ENCODE measurements around the gene RUNX1. TPM values are rescaled to one million over a fixed set of nuclear protein-coding genes. Genes with fewer than 3 reads are reported as not detected.

Gene RUNX1
- total and polyA plus RNA-seq, 2 of the 13 experiments (the other 11 are each of a cell fraction or from before 2014, with no cell fraction given) = 5.4 to 6.4 TPM

DNA sequence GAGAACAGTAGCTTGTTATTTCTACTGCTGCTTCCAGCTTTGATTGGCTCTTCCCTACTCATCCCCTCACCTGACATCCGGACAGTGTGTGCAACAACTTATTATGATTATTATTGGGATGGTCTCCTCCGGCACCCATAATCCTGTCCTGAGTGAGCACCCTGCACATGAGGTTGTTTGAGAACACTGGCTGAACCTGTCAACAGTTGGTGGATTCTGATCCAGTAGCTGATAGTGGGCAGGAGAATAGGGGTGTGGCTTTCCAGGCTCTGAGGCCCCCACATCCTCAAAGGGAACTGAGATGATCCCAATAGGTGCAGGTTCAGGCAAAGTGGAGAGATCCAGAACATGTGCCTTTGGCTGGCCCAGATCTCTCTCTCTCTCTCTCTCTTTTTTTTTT is 60.5 kb downstream of the RUNX1 start:
- TF ChIP-seq, protein P1, sequence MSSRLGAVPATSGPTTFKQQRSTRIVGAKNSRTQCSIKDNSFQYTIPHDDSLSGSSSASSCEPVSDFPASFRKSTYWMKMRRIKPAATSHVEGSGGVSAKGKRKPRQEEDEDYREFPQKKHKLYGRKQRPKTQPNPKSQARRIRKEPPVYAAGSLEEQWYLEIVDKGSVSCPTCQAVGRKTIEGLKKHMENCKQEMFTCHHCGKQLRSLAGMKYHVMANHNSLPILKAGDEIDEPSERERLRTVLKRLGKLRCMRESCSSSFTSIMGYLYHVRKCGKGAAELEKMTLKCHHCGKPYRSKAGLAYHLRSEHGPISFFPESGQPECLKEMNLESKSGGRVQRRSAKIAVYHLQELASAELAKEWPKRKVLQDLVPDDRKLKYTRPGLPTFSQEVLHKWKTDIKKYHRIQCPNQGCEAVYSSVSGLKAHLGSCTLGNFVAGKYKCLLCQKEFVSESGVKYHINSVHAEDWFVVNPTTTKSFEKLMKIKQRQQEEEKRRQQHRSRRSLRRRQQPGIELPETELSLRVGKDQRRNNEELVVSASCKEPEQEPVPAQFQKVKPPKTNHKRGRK (CRISPR knock-in tag; IDR thresholded peaks at IDR 0.05) = no peak
- TF ChIP-seq, protein P2, sequence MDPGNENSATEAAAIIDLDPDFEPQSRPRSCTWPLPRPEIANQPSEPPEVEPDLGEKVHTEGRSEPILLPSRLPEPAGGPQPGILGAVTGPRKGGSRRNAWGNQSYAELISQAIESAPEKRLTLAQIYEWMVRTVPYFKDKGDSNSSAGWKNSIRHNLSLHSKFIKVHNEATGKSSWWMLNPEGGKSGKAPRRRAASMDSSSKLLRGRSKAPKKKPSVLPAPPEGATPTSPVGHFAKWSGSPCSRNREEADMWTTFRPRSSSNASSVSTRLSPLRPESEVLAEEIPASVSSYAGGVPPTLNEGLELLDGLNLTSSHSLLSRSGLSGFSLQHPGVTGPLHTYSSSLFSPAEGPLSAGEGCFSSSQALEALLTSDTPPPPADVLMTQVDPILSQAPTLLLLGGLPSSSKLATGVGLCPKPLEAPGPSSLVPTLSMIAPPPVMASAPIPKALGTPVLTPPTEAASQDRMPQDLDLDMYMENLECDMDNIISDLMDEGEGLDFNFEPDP (CRISPR knock-in tag; conservative IDR thresholded peaks at IDR 0.05) = 0 out of 2 replicates have a peak, but pooled peaks have one; percentile 15
- no peak overlapping the region for H2AFZ ChIP-seq (ENCODE audit: low read length)
- no peaks in the 10 kb centered on the region for H3K79me2 ChIP-seq (ENCODE audit: insufficient read depth, low read length)
- no peak overlapping the region for H3K27ac ChIP-seq (ENCODE audit: extremely low read length, insufficient read depth, low read length)
- no peaks in the 10 kb centered on the region for H4K20me1 ChIP-seq (ENCODE audit: insufficient read depth, low read length)
- H3K4me3 ChIP-seq (replicated peaks in 1 of 3; ENCODE audit: insufficient read depth in 1 of 3, low read depth in 2 of 3, low read length in 3 of 3) = no peak overlapping the region
- POLR2A ChIA-PET = no interaction called here
- WGBS (ENCODE audit: low lambda C conversion rate) = 81% methylated on average over 2 of the region's 2 CpGs
- no peaks in the 10 kb centered on the region for H3K27me3 ChIP-seq (ENCODE audit: control insufficient read depth in 1 of 2, insufficient read depth in 2 of 2, low read length in 2 of 2)
- no peak overlapping the region for H3K4me2 ChIP-seq (ENCODE audit: low read depth, low read length)
- no peaks in the 10 kb centered on the region for H3K9me3 ChIP-seq (ENCODE audit: low read length)
- H3K9ac ChIP-seq (ENCODE audit: insufficient read depth, low read depth, low read length) = no peak overlapping the region
- intact Hi-C loops (cut with micrococcal nuclease; ENCODE audit: unreplicated experiment) (no loop called here), in situ Hi-C loops (cut with HindIII; ENCODE audit: extremely low pct_ligation_motif_present, low pct_unique_long_range_greater_than_20kb) (loop anchor here (10.0 kb wide), 1 partner anchor 94 kb away; no protein-coding TSS in a partner anchor)
- H3K36me3 ChIP-seq (replicated peaks in 1 of 2; ENCODE audit: control insufficient read depth in 1 of 2, insufficient read depth in 2 of 2, low read length in 2 of 2) = no peaks in the 10 kb centered on the region
- CTCF ChIA-PET (ENCODE audit: low intra/inter-chr PET ratio, low total read pairs) = no interaction called here
- H3K4me1 ChIP-seq (ENCODE audit: insufficient read depth, low read length) = peaks cover 46% of the 10 kb centered on the region
- DNase-seq (ENCODE audit: low spot score) = no peak
- no TSS peak for BruUV-seq (replicated peaks)
- no peak for ATAC-seq
- FAIRE-seq = no peak

DNA sequence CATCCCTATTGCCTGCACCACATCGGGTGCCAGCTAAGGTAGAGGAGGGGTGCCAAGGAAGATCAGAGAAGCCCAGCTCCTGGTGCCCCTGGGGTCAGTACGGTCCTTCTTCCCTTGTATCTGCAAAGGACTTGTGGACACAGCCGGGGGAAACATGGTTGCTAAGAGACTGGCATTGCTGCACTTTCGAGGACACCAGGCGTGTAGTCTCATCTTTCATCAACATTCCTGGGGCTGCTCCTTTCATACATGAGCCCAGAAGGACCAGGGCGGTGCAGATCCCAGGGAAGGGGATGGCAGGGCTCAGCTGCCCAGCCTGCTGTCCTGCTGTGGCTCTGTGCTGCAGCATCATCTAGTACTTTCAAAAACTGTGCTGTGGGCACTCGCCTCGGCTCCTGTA is 61.0 kb downstream of the RUNX1 start:
- TF ChIP-seq CBX5 (CRISPR knock-in tag; IDR thresholded peaks at IDR 0.05; ENCODE audit: borderline replicate concordance) = no peak
- no peak for TF ChIP-seq SAP130 (CRISPR knock-in tag; IDR thresholded peaks at IDR 0.05; ENCODE audit: low read depth)
- TF ChIP-seq, protein P3, sequence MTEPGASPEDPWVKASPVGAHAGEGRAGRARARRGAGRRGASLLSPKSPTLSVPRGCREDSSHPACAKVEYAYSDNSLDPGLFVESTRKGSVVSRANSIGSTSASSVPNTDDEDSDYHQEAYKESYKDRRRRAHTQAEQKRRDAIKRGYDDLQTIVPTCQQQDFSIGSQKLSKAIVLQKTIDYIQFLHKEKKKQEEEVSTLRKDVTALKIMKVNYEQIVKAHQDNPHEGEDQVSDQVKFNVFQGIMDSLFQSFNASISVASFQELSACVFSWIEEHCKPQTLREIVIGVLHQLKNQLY (CRISPR knock-in tag; IDR thresholded peaks at IDR 0.05) = no peak
- TF ChIP-seq RFXAP (CRISPR knock-in tag; IDR thresholded peaks at IDR 0.05; ENCODE audit: borderline replicate concordance) = no peak
- no peak for TF ChIP-seq DNMT1 (CRISPR knock-in tag; IDR thresholded peaks at IDR 0.05)
- TF ChIP-seq THAP11 (CRISPR knock-in tag; IDR thresholded peaks at IDR 0.05) = no peak
- no peak for TF ChIP-seq RXRB (CRISPR knock-in tag; IDR thresholded peaks at IDR 0.05; ENCODE audit: borderline replicate concordance)
- no peak for TF ChIP-seq SPEN (CRISPR knock-in tag; IDR thresholded peaks at IDR 0.05; ENCODE audit: low read depth)
- no peak for TF ChIP-seq BRD4 (CRISPR knock-in tag; IDR thresholded peaks at IDR 0.05)
- no peak for TF ChIP-seq ZNF878 (CRISPR knock-in tag; IDR thresholded peaks at IDR 0.05)
- no peak for TF ChIP-seq REL (CRISPR knock-in tag; conservative IDR thresholded peaks at IDR 0.05)
- TF ChIP-seq, protein P2 (CRISPR knock-in tag; conservative IDR thresholded peaks at IDR 0.05) = no peak
- no peak for TF ChIP-seq SP2 (CRISPR knock-in tag; IDR thresholded peaks at IDR 0.05)
- no peak for TF ChIP-seq JUN (CRISPR knock-in tag; IDR thresholded peaks at IDR 0.05)
- H3K9ac ChIP-seq (ENCODE audit: insufficient read depth, low read depth, low read length) = no peak overlapping the region
- no peak overlapping the region for H3K4me3 ChIP-seq (replicated peaks in 1 of 3; ENCODE audit: insufficient read depth in 1 of 3, low read depth in 2 of 3, low read length in 3 of 3)
- H2AFZ ChIP-seq (ENCODE audit: low read length) = no peak overlapping the region
- no peaks in the 10 kb centered on the region for H3K27me3 ChIP-seq (ENCODE audit: control insufficient read depth in 1 of 2, insufficient read depth in 2 of 2, low read length in 2 of 2)
- CTCF ChIA-PET (ENCODE audit: low intra/inter-chr PET ratio, low total read pairs) = no interaction called here
- no peak overlapping the region for H3K27ac ChIP-seq (ENCODE audit: extremely low read length, insufficient read depth, low read length)
- no peaks in the 10 kb centered on the region for H3K79me2 ChIP-seq (ENCODE audit: insufficient read depth, low read length)
- 96% methylated on average over 2 of the region's 8 CpGs for WGBS (ENCODE audit: low lambda C conversion rate)
- no peaks in the 10 kb centered on the region for H4K20me1 ChIP-seq (ENCODE audit: insufficient read depth, low read length)
- peaks cover 51% of the 10 kb centered on the region for H3K4me1 ChIP-seq (ENCODE audit: insufficient read depth, low read length)
- in situ Hi-C loops (cut with HindIII; ENCODE audit: extremely low pct_ligation_motif_present, low pct_unique_long_range_greater_than_20kb) = loop anchor here (10.0 kb wide), 1 partner anchor 93 kb away; no protein-coding TSS in a partner anchor
- ATAC-seq = no peak
- intact Hi-C loops (cut with micrococcal nuclease; ENCODE audit: unreplicated experiment) = no loop called here
- POLR2A ChIA-PET = no interaction called here
- DNase-seq (ENCODE audit: low spot score) = no peak
- no peaks in the 10 kb centered on the region for H3K9me3 ChIP-seq (ENCODE audit: low read length)
- no TSS peak for BruUV-seq (replicated peaks)
- H3K4me2 ChIP-seq (ENCODE audit: low read depth, low read length) = no peak overlapping the region
- no peak for FAIRE-seq
- no peaks in the 10 kb centered on the region for H3K36me3 ChIP-seq (replicated peaks in 1 of 2; ENCODE audit: control insufficient read depth in 1 of 2, insufficient read depth in 2 of 2, low read length in 2 of 2)

All from HepG2 (cell line).